DND-41 (cell line): ENCODE results near the gene SAXO1.

ENCODE experiments used
- ATAC-seq: fragments of 200-7000 bp; cut with Tn5 transposase; 3 replicates; pipeline ENCODE4 v1.9.1; 2021; ENCODE audit warnings: low read depth; ENCODE audit not compliant: insufficient read depth
- DNase-seq: peaks from one replicate; pipeline ENCODE4 v3.0.0-alpha.2; 2020
- H2AFZ ChIP-seq: 2 replicates; pipeline ENCODE4 v1.6.0; 2012; ENCODE audit warnings: low read depth, low read length
- H3K27ac ChIP-seq: 2 replicates; pipeline ENCODE4 v1.5.1; 2012; ENCODE audit warnings: low read length, inconsistent platforms
- H3K27me3 ChIP-seq: fragments of 200-600 bp; sonication (generic); 2 replicates; pipeline ENCODE4 v1.6.0; 2012; ENCODE audit warnings: low read length, mild to moderate bottlenecking, inconsistent platforms; ENCODE audit not compliant: insufficient read depth, poor library complexity
- H3K36me3 ChIP-seq: 2 replicates; pipeline ENCODE4 v1.5.1; 2012; ENCODE audit warnings: low read length, inconsistent platforms; ENCODE audit not compliant: insufficient read depth
- H3K4me1 ChIP-seq: 2 replicates; pipeline ENCODE4 v1.5.1; 2012; ENCODE audit warnings: mild to moderate bottlenecking, low read length; ENCODE audit not compliant: insufficient read depth
- H3K4me2 ChIP-seq: 2 replicates; pipeline ENCODE4 v1.6.0; 2012; ENCODE audit warnings: mild to moderate bottlenecking, moderate library complexity, low read length, inconsistent platforms; ENCODE audit not compliant: insufficient read depth
- H3K4me3 ChIP-seq, 2 experiments: fragments of 200-600 bp in 1 of 2; shearing (Covaris generic) in 1 of 2; 2 replicates each; pipeline ENCODE4 v1.5.1; 2012 to 2016; ENCODE audit warnings: inconsistent platforms in 2 of 2, low read length in 2 of 2, mild to moderate bottlenecking in 2 of 2, low read depth in 1 of 2, moderate library complexity in 1 of 2
- H3K79me2 ChIP-seq: 2 replicates; pipeline ENCODE4 v1.6.0; 2012; ENCODE audit warnings: low read length, inconsistent platforms; ENCODE audit not compliant: insufficient read depth
- H3K9ac ChIP-seq: 2 replicates; pipeline ENCODE4 v1.6.0; 2012; ENCODE audit warnings: low read depth, mild to moderate bottlenecking, inconsistent platforms, low read length, moderate library complexity
- H3K9me3 ChIP-seq: 2 replicates; pipeline ENCODE4 v1.5.1; 2012; ENCODE audit warnings: low read length, moderate library complexity, mild to moderate bottlenecking, inconsistent platforms; ENCODE audit not compliant: insufficient read depth, severe bottlenecking
- H4K20me1 ChIP-seq: 2 replicates; pipeline ENCODE4 v1.6.0; 2012; ENCODE audit warnings: low read length; ENCODE audit not compliant: insufficient read depth
- EZH2 ChIP-seq: IDR thresholded peaks from 3 replicates; pipeline ENCODE4 v1.6.1; 2012; ENCODE audit warnings: borderline replicate concordance, low read depth, mild to moderate bottlenecking, moderate library complexity, low read length, inconsistent platforms; ENCODE audit not compliant: severe bottlenecking
- TF ChIP-seq, protein P1 (sequence below): IDR thresholded peaks from 2 replicates; pipeline ENCODE4 v1.5.1; 2012; ENCODE audit warnings: borderline replicate concordance, low read length, moderate library complexity, mild to moderate bottlenecking; ENCODE audit not compliant: poor library complexity, severe bottlenecking; ENCODE audit errors: extremely low read depth

SAXO1 gene

DNA sequence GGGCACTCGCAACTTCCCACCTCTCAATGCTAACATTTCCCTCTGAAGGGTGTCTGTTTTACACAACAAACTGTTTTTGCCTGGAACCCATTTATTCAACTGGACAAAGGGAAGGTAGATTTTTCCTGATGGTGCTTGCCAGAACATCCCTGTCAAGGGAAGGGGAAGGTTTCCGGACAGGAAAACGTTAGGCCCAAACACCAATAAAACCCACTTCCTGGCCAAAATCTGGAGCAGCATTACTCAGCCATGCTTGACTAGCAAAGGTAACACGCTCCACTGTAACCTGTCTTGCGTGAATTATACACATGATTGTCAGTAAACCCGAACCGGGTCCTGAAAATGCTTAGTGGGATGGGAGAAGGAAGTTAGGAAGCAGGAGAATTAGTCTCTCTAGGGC is 90.2 kb downstream of the SAXO1 start:
- TF ChIP-seq, protein P1, sequence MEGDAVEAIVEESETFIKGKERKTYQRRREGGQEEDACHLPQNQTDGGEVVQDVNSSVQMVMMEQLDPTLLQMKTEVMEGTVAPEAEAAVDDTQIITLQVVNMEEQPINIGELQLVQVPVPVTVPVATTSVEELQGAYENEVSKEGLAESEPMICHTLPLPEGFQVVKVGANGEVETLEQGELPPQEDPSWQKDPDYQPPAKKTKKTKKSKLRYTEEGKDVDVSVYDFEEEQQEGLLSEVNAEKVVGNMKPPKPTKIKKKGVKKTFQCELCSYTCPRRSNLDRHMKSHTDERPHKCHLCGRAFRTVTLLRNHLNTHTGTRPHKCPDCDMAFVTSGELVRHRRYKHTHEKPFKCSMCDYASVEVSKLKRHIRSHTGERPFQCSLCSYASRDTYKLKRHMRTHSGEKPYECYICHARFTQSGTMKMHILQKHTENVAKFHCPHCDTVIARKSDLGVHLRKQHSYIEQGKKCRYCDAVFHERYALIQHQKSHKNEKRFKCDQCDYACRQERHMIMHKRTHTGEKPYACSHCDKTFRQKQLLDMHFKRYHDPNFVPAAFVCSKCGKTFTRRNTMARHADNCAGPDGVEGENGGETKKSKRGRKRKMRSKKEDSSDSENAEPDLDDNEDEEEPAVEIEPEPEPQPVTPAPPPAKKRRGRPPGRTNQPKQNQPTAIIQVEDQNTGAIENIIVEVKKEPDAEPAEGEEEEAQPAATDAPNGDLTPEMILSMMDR = no peak
- TF ChIP-seq EZH2 = no peak

GRCh38 chr9:18941060-18941740 is 91.8 kb downstream of the SAXO1 start:
- Histone ChIP-seq H3K36me3 (no peaks in the 10 kb centered on the region), H2AFZ (no peak overlapping the region), H3K79me2 (no peaks in the 10 kb centered on the region), H3K4me3 (no peak overlapping the region), H3K4me1 (no peaks in the 10 kb centered on the region), H3K27ac (no peak overlapping the region), H3K9ac (no peak overlapping the region), H3K9me3 (no peaks in the 10 kb centered on the region), H3K27me3 (peaks cover 8% of the 10 kb centered on the region), H3K4me2 (no peak overlapping the region), H4K20me1 (no peaks in the 10 kb centered on the region)
- TF ChIP-seq, protein P1 = no peak
- no peak for TF ChIP-seq EZH2
- ATAC-seq (no peak), DNase-seq (no peak)

More for the DNA sequence above, 90.2 kb downstream of the SAXO1 start:
- H3K27me3 ChIP-seq = peaks cover 8% of the 10 kb centered on the region
- H4K20me1 ChIP-seq = no peaks in the 10 kb centered on the region
- H3K4me1 ChIP-seq = no peaks in the 10 kb centered on the region
- DNase-seq = no peak
- no peak for ATAC-seq
- no peak overlapping the region for H2AFZ ChIP-seq
- H3K9me3 ChIP-seq = no peaks in the 10 kb centered on the region
- H3K9ac ChIP-seq = no peak overlapping the region
- no peaks in the 10 kb centered on the region for H3K79me2 ChIP-seq
- no peak overlapping the region for H3K27ac ChIP-seq
- H3K4me2 ChIP-seq = no peak overlapping the region
- no peak overlapping the region for H3K4me3 ChIP-seq
- H3K36me3 ChIP-seq = no peaks in the 10 kb centered on the region

DNA sequence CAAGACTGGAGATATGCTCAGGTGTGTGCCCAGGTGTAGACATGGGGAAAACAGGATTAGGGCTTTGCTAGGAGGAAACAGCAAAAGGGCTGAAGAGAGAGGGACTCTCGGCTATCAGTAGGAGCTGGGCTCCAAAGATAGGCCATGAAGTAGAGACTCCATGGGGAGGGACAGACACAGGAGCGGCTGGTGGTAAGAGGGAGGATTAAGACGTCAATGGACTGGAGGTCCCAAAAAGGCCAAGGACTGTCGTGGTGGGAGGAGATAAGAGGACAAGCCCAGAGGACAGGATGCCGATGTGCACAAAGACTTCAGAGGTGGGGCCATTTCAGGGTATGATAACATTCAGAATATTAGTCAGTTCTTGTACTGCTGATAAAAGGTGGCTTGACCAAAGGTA is 93.1 kb downstream of the SAXO1 start:
- Histone ChIP-seq H2AFZ (no peak overlapping the region), H3K79me2 (no peaks in the 10 kb centered on the region), H3K9ac (no peak overlapping the region), H3K4me1 (no peaks in the 10 kb centered on the region), H3K27me3 (peaks cover 8% of the 10 kb centered on the region), H3K4me3 (no peak overlapping the region), H4K20me1 (no peaks in the 10 kb centered on the region), H3K27ac (no peak overlapping the region), H3K36me3 (no peaks in the 10 kb centered on the region), H3K4me2 (no peak overlapping the region), H3K9me3 (no peaks in the 10 kb centered on the region)
- ATAC-seq (no peak), DNase-seq (no peak)
- TF ChIP-seq EZH2 = no peak
- TF ChIP-seq, protein P1 = no peak
